ENCODE measurements around the gene MEG3.

The MEG3 gene

GRCh38 chr14:100825713-100826331 is at the start of gene MEG3:
MEG3 (plus strand) TSS chr14:100826118.
- H3K4me3 Mint-ChIP-seq, result no peak within 1 kb of the TSS
- peaks cover 66% of the 10 kb centered on the region for H3K27me3 Mint-ChIP-seq
- no peaks in the 10 kb centered on the region for H3K36me3 Mint-ChIP-seq (ENCODE audit: low read depth)

DNA sequence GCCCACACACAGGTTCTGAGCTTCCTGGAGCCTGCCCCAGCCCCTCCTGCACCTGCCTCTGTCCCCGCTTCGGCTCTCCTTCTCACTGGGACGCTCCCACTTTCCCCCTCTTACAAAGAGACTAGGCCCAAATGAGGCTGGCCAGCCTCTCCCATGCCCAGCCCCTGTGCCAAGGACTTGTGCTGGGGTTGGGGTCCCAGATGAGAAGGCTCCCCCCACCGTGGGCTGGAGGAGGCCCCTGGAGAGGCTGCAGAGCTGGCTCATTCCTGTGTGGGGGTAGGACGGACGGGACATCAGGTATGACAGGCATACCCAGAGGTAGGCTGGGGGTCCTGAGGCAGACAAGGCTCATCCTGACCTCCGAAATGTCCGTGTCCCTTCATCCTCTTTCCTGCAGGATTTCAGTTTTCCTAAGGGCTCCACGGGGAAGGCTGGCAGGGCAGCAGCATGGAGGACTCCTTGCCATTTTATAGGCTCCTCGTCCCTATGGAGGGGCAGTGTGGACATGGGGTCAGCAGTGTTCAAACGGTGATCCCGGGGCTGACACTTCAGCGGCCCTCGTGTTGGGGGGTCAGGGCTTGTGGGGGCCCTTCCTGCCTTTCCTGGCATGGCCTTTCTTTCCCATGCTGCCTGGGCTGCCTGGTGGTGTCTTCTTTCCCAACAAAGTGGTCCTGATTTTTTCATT is 49.1 kb upstream of the MEG3 start:
- DNase-seq, result no peak
- Mint-ChIP-seq H3K27ac (no peak overlapping the region), H3K27me3 (peaks cover 6% of the 10 kb centered on the region), H3K36me3 (ENCODE audit: low read depth) (no peaks in the 10 kb centered on the region), H3K4me3 (no peak overlapping the region), H3K9me3 (no peaks in the 10 kb centered on the region), H3K4me1 (ENCODE audit: low read depth) (no peaks in the 10 kb centered on the region)

More at GRCh38 chr14:100825713-100826331, at the start of gene MEG3:
- H3K4me1 Mint-ChIP-seq (ENCODE audit: low read depth), result peaks cover 11% of the 10 kb centered on the region
- H3K27ac Mint-ChIP-seq, result no peak within 1 kb of the TSS
- H3K9me3 Mint-ChIP-seq, result peaks cover 4% of the 10 kb centered on the region
- no peak for DNase-seq

GRCh38 chr14:100777366-100777817 is 48.5 kb upstream of the MEG3 start:
- DNase-seq, result no peak
- Mint-ChIP-seq H3K4me1 (ENCODE audit: low read depth) (no peaks in the 10 kb centered on the region), H3K36me3 (ENCODE audit: low read depth) (no peaks in the 10 kb centered on the region), H3K4me3 (no peak overlapping the region), H3K9me3 (no peaks in the 10 kb centered on the region), H3K27ac (no peak overlapping the region), H3K27me3 (peaks cover 6% of the 10 kb centered on the region)

DNA sequence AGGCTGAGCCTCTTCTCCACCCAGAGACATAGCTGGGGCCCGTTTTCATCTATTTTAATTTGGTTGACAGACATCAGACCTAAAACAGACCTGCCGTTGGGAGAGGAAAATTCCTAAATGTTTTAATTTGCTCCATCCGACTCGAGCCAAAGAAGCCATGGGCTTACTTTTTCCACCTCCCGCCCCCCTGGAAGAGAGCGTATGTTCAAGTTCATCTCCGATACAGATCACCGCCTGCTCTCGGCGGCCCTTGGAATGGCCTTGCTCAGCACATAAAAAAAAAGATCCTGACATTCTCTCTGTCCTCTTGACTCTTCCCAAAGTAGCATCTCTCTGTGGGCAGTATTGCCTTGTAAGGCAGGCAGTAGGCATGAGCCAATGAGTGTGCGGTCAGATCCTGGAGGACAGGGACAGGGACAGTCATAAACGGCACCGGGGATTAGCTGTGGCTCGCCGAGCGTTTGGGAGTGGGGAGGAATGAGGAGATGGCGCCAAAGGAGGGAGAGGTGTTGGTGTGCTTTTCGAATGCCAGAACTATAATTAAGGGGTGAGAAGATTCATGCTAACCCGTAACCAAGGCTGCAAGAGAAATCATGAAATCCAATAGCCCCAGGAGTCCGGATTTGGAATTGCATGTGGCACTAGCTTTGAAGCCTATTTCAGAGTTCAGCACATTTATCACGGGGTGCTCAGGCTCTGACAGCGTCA is 47.9 kb upstream of the MEG3 start:
- Mint-ChIP-seq H3K9me3 (no peaks in the 10 kb centered on the region), H3K4me3 (no peak overlapping the region), H3K27me3 (peaks cover 6% of the 10 kb centered on the region), H3K27ac (no peak overlapping the region), H3K4me1 (ENCODE audit: low read depth) (no peaks in the 10 kb centered on the region), H3K36me3 (ENCODE audit: low read depth) (no peaks in the 10 kb centered on the region)
- no peak for DNase-seq

DNA sequence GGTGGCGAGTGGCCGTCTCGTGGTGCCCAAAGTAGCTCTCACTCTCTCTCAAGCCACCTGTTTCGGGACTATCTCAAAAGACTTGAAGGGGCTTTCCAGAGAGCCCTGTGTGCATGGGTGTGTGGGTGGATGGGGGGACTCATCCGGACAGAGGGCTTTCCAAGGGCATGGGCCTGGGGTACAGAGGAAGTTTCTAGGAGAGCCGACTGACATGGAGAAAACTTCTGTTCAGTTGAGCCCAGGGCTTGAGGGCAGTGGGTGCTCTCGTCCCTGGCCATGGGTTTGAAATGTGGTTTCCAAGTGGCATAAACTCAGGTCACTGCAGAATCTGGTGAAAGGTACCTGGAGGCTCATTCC is 47.4 kb upstream of the MEG3 start:
- DNase-seq, result peak; percentile 19
- Mint-ChIP-seq H3K4me1 (ENCODE audit: low read depth) (no peaks in the 10 kb centered on the region), H3K36me3 (ENCODE audit: low read depth) (no peaks in the 10 kb centered on the region), H3K4me3 (no peak overlapping the region), H3K27me3 (peaks cover 6% of the 10 kb centered on the region), H3K27ac (no peak overlapping the region), H3K9me3 (no peaks in the 10 kb centered on the region)

- H3K9me3 Mint-ChIP-seq, result no peaks in the 10 kb centered on the region
- H3K27ac Mint-ChIP-seq, result no peak overlapping the region
- H3K36me3 Mint-ChIP-seq (ENCODE audit: low read depth), result no peaks in the 10 kb centered on the region
- H3K27me3 Mint-ChIP-seq, result peaks cover 6% of the 10 kb centered on the region
- peak; percentile 9 for DNase-seq
- no peaks in the 10 kb centered on the region for H3K4me1 Mint-ChIP-seq (ENCODE audit: low read depth)
- H3K4me3 Mint-ChIP-seq, result no peak overlapping the region
These were observed 46.8 kb upstream of the MEG3 start for GRCh38 chr14:100778951-100779690.

- no peaks in the 10 kb centered on the region for H3K9me3 Mint-ChIP-seq
- no peak overlapping the region for H3K4me3 Mint-ChIP-seq
- DNase-seq, result peak; percentile 7
- H3K27me3 Mint-ChIP-seq, result peaks cover 6% of the 10 kb centered on the region
- no peaks in the 10 kb centered on the region for H3K36me3 Mint-ChIP-seq (ENCODE audit: low read depth)
- H3K4me1 Mint-ChIP-seq (ENCODE audit: low read depth), result no peaks in the 10 kb centered on the region
- H3K27ac Mint-ChIP-seq, result no peak overlapping the region
These were observed 46.2 kb upstream of the MEG3 start for GRCh38 chr14:100779691-100780080.

- Mint-ChIP-seq H3K27me3 (peaks cover 6% of the 10 kb centered on the region), H3K36me3 (ENCODE audit: low read depth) (no peaks in the 10 kb centered on the region), H3K9me3 (no peaks in the 10 kb centered on the region), H3K4me1 (ENCODE audit: low read depth) (no peaks in the 10 kb centered on the region), H3K27ac (no peak overlapping the region), H3K4me3 (no peak overlapping the region)
- no peak for DNase-seq
These were observed 45.7 kb upstream of the MEG3 start for GRCh38 chr14:100780246-100780645.

DNA sequence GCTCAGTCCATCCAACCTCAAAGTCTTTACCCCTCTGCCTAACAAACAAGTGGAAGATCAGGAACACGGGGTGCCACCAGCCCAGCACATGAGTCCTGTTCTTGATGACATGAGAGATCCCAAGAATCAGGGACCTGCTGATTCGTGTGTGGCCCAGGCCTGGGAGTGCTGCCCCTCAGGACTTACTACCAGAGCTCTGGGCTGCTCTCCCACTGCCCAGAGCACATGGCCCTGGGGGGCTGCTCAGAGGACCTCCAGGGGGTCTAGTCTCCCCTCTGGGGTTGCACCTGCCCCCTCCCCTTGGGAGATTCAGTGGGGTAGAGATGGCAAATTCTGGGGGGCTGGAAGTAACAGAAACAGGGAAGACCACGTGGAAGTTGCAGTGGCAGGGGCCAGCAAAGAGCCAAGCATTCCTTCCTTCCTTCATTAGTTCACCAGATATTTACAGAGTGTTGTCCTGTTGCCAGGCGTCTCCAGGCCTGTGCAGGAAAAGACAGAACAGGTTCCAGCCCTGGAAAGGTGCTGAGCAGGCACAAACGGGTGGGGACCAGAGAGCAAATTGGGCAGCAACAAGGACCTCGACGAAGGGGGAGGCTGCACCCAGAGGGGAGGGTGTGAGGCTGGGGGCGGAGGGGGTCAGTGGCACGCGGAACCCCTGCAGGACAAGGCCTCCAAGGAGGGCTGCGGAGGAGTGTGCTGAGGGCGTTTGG is 45.1 kb upstream of the MEG3 start:
- no peak for DNase-seq
- Mint-ChIP-seq H3K27ac (no peak overlapping the region), H3K27me3 (peaks cover 6% of the 10 kb centered on the region), H3K9me3 (no peaks in the 10 kb centered on the region), H3K36me3 (ENCODE audit: low read depth) (no peaks in the 10 kb centered on the region), H3K4me3 (no peak overlapping the region), H3K4me1 (ENCODE audit: low read depth) (no peaks in the 10 kb centered on the region)

- Mint-ChIP-seq H3K4me3 (no peak overlapping the region), H3K9me3 (no peaks in the 10 kb centered on the region), H3K27me3 (peaks cover 6% of the 10 kb centered on the region), H3K4me1 (ENCODE audit: low read depth) (no peaks in the 10 kb centered on the region), H3K36me3 (ENCODE audit: low read depth) (no peaks in the 10 kb centered on the region), H3K27ac (no peak overlapping the region)
- DNase-seq, result no peak
These were observed 44.0 kb upstream of the MEG3 start for GRCh38 chr14:100781952-100782351.

DNA sequence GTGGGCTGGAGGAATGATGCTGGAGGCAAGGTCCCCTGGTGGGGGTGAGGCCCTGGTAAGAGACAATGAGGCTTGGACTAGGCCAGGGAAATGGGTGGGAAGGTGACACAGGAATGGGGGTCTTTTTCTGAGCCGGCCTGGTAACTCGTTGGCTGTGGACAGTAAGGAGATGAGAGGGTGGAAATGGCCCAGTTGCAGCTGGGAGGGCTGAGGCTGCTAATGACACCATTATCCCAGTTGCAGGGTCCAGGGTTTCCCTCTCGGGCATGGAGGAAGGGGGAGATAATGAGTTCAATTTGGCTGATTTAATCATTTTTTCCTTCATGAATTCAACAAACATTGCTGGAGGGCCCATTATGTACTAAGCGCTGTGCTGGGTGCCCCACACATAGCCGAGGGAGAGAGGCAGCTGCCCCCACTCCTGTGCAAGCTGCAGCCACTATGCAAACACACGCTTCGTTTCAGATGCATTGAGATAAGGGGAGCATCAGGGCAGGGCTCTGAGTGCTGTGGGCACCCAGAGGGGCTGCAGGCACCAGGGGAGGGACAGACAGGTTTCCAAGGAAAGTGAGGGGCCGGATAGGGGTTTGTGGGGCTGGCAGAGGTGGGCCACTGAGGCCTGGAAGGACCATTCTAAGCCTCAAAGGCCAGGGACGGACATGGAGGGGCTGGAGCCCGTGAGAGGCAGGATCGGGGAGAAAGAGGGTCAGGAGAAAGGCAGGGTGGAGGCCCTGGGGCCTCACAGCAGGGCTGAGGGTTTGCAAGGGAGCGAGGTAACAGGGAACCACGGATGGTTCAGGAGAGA is 43.2 kb upstream of the MEG3 start:
- Mint-ChIP-seq H3K36me3 (ENCODE audit: low read depth) (no peaks in the 10 kb centered on the region), H3K4me3 (no peak overlapping the region), H3K27ac (no peak overlapping the region), H3K9me3 (no peaks in the 10 kb centered on the region), H3K4me1 (ENCODE audit: low read depth) (no peaks in the 10 kb centered on the region), H3K27me3 (peaks cover 6% of the 10 kb centered on the region)
- DNase-seq, result no peak

GRCh38 chr14:100783630-100784370 is 42.1 kb upstream of the MEG3 start:
- peaks cover 6% of the 10 kb centered on the region for H3K27me3 Mint-ChIP-seq

More at GRCh38 chr14:100783630-100784370, 42.1 kb upstream of the MEG3 start:
- H3K9me3 Mint-ChIP-seq, result no peaks in the 10 kb centered on the region
- DNase-seq, result no peak
- H3K36me3 Mint-ChIP-seq (ENCODE audit: low read depth), result no peaks in the 10 kb centered on the region
- H3K4me1 Mint-ChIP-seq (ENCODE audit: low read depth), result no peaks in the 10 kb centered on the region
- no peak overlapping the region for H3K4me3 Mint-ChIP-seq
- no peak overlapping the region for H3K27ac Mint-ChIP-seq

Measured in activated T-cell treated with anti-CD3 and anti-CD28 coated beads, Interleukin-2, amount 50 U/mL, for 24 hours (primary cell).